Activated naive CD4-positive, alpha-beta T cell treated with anti-CD3 and anti-CD28 coated beads, Interleukin-2, amount 10 ng/mL, durations not matched to agents 7 days and 5 days (primary cell): ENCODE measurements around the gene FKBP10.

ENCODE experiments used
- CTCF ChIA-PET: fragments of 350-600 bp; sonication (Branson Sonifier 250); formaldehyde crosslinking; loops from one replicate; lab custom pipeline; 2021; ENCODE audit warnings: antibody characterized with exemption; lab: Charles Lee
- DNase-seq: peaks from one replicate; pipeline ENCODE4 v3.0.0-alpha.2; 2020
- H3K27ac Mint-ChIP-seq: one replicate; pipeline ENCODE4 v1.8.0; 2021; ENCODE audit warnings: mild to moderate bottlenecking, moderate library complexity, mixed read lengths
- H3K27me3 Mint-ChIP-seq: one replicate; pipeline ENCODE4 v1.8.0; 2021; ENCODE audit warnings: mild to moderate bottlenecking, mixed read lengths
- H3K36me3 Mint-ChIP-seq: one replicate; pipeline ENCODE4 v1.8.0; 2021; ENCODE audit warnings: mixed read lengths
- H3K4me1 Mint-ChIP-seq: one replicate; pipeline ENCODE4 v1.8.0; 2021; ENCODE audit warnings: mixed read lengths
- H3K4me3 Mint-ChIP-seq: one replicate; pipeline ENCODE4 v1.8.0; 2021; ENCODE audit warnings: mild to moderate bottlenecking, moderate library complexity, mixed read lengths
- H3K9me3 Mint-ChIP-seq: one replicate; pipeline ENCODE4 v1.8.0; 2021; ENCODE audit warnings: mixed read lengths

Gene FKBP10, protein sequence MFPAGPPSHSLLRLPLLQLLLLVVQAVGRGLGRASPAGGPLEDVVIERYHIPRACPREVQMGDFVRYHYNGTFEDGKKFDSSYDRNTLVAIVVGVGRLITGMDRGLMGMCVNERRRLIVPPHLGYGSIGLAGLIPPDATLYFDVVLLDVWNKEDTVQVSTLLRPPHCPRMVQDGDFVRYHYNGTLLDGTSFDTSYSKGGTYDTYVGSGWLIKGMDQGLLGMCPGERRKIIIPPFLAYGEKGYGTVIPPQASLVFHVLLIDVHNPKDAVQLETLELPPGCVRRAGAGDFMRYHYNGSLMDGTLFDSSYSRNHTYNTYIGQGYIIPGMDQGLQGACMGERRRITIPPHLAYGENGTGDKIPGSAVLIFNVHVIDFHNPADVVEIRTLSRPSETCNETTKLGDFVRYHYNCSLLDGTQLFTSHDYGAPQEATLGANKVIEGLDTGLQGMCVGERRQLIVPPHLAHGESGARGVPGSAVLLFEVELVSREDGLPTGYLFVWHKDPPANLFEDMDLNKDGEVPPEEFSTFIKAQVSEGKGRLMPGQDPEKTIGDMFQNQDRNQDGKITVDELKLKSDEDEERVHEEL

DNA sequence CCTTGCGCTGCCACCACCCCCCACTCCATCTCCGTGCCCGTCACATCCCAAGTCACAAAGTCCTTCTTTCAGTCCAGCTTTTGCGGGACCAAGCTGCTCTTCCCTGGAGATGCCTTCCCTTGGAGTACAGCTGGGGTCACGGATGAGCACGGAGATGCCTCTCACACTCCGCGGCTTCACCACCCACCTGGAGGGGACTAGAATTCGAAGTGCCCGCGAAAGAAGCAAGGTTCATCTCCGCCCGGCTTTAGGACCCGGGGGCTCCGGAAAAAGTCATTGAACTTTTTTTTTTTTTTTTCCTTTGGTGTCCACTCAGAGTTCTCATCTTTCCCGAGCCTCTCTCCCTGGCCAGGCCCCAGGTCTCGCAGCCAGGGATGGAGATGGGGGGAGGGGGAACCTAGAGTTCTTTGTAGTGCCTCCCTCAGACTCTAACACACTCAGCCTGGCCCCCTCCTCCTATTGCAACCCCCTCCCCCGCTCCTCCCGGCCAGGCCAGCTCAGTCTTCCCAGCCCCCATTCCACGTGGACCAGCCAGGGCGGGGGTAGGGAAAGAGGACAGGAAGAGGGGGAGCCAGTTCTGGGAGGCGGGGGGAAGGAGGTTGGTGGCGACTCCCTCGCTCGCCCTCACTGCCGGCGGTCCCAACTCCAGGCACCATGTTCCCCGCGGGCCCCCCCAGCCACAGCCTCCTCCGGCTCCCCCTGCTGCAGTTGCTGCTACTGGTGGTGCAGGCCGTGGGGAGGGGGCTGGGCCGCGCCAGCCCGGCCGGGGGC lies at the start of gene FKBP10:
Gene FKBP10, plus strand, starts transcription at position 624 of the 771 bp plus-strand sequence. Its CDS starts 31 bp downstream, at position 655.
- DNase-seq = peak; percentile 55
- H3K36me3 Mint-ChIP-seq = no peaks in the 10 kb centered on the region
- CTCF ChIA-PET = interaction anchor here (1.6 kb wide), 1 partner anchor 11 kb away, joined by 4 read pairs; no protein-coding TSS in a partner anchor
- peak within 1 kb of the TSS; percentile 79 for H3K27ac Mint-ChIP-seq
- H3K4me1 Mint-ChIP-seq = peaks cover 17% of the 10 kb centered on the region
- peak within 1 kb of the TSS; percentile 77 for H3K4me3 Mint-ChIP-seq
- H3K27me3 Mint-ChIP-seq = peaks cover 50% of the 10 kb centered on the region
- no peaks in the 10 kb centered on the region for H3K9me3 Mint-ChIP-seq

DNA sequence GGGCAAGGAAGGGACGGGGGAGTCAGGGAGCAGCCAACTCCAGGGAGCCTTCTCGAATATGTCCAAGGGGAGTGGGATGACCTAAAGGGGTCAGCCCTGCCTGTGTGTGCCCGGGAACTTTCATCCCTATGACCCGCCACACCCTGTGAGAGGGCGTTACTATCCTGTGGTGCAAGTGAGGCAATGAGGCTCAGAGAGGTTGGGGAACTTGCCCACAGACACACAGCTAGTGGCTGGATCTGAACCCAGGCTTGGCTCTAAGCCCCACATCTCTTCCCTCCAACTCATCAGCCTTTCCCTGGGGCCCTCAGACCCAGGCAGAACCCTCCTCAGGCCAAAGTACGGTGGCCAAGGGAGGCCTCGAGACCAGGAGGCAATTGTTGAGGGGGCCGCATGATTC lies 49.5 kb upstream of the FKBP10 start:
- Mint-ChIP-seq H3K4me3 (no peak overlapping the region), H3K27me3 (no peaks in the 10 kb centered on the region), H3K4me1 (no peaks in the 10 kb centered on the region), H3K27ac (no peak overlapping the region), H3K9me3 (no peaks in the 10 kb centered on the region), H3K36me3 (no peaks in the 10 kb centered on the region)
- CTCF ChIA-PET = no interaction called here
- DNase-seq = no peak

DNA sequence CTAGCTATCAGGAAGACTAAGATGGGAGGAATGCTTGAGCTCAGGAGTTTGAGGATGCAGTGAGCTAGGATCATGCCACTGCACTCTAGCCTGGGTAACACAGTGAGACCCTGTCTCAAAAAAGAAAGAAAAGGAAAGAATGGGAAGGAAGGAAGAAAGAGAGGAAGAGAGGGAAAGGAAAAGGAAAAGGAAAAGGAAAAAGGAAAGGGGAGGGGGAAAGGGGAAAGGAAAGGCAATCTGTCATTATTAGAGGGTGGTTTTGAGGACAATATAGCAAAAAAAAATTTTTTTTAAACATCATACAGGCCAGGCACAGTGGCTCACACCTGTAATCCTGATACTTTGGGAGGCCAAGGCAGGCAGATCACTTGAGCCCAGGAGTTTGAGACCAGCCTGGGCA lies 46.7 kb upstream of the FKBP10 start:
- Mint-ChIP-seq H3K4me3 (no peak overlapping the region), H3K4me1 (no peaks in the 10 kb centered on the region), H3K27me3 (no peaks in the 10 kb centered on the region), H3K27ac (no peak overlapping the region), H3K9me3 (no peaks in the 10 kb centered on the region), H3K36me3 (no peaks in the 10 kb centered on the region)
- DNase-seq = no peak
- CTCF ChIA-PET = no interaction called here

DNA sequence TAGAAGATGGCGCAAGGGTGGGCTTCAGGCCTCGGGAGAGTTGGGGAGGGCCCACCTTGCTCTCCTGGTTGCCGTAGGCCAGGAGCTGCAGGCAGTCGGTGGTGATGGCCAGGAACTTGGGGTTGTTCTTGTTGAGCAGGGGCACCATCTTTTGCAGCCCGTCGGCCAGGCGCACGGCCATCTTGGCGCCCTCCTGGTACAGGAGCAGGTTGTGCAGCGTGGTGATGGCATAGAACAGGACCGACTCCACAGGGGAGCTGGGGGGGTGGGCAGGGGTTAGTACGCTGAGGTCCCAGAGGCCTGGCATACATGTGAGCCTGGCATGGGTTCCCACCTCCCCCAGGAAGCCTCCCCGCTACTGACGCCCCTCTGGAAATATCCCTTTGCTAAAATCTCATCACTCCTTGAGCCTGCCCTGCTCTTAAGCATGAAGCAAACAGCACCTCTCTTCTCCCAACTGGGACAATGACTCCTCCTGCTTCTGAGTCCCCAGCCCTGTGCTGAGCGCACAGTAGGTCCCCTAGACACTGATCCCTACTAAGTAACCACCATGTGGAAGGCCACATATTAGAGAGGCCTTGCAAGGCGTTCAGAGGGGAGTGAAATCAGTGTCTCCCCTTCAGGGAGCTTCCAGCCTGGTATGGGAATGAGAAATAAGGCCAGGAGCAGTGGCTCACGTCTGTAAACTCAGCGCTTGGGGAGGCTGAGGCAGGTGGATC lies 45.3 kb upstream of the FKBP10 start:
- Mint-ChIP-seq H3K36me3 (no peaks in the 10 kb centered on the region), H3K4me1 (no peaks in the 10 kb centered on the region), H3K9me3 (no peaks in the 10 kb centered on the region), H3K27ac (no peak overlapping the region), H3K4me3 (no peak overlapping the region), H3K27me3 (no peaks in the 10 kb centered on the region)
- CTCF ChIA-PET = no interaction called here
- DNase-seq = no peak

DNA sequence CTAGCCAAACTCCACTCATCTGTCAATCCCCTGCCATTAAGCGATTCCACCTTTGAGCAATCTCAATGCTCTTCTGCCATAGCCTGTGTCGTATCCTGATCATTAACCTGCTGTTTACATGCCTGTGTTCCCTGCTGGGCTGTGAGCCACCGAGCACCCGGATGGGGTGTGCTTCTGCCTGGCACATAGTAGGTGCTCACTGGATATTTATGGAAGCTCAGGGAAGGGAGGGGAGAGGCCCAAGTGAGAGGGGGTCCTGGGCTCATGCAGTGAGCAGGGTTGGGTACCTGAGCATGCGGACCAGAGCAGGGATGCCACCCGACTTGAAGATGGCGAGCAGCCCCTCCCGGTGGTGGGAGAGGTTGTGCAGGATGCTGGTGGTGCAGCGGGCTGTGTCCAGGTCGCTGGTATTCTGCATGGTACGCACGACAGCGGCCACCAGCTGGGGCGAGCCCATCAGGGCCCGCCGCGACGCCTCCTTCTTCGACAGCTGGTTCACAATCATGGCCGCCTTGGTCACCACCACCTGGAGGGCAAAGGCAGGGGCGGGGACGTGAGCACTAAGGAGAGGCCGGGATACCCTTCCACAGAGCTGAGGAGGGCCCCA lies 44.0 kb upstream of the FKBP10 start:
- H3K27ac Mint-ChIP-seq = no peak overlapping the region
- no peak for DNase-seq
- H3K9me3 Mint-ChIP-seq = no peaks in the 10 kb centered on the region
- no peaks in the 10 kb centered on the region for H3K4me1 Mint-ChIP-seq
- no peak overlapping the region for H3K4me3 Mint-ChIP-seq
- CTCF ChIA-PET = no interaction called here
- H3K36me3 Mint-ChIP-seq = no peaks in the 10 kb centered on the region
- H3K27me3 Mint-ChIP-seq = no peaks in the 10 kb centered on the region

DNA sequence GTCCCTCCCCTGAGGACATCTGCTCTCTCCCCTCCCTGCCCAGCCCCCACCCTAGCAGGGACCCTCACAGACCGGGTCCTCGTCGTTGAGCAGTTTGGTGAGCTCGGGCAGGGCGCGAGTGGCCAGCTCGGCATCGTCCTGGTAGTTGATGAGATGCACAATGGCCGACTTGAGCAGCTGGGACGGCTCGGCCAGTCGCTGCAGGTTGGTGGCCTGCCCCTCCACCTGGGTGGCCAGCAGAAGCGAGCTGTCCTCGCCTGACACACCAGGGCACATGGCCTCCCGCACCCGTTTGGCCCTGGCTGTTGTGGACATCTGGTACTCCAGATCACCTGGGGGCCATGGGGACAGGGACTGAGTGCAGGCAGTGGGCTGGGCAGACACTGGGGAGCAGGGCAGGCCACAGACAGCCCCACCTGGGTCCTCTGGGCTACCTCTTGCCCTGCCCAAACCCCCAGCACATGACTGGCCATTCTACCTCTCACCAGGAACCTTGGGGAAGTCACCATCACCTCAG lies 43.4 kb upstream of the FKBP10 start:
- Mint-ChIP-seq H3K36me3 (no peaks in the 10 kb centered on the region), H3K4me1 (no peaks in the 10 kb centered on the region), H3K27me3 (no peaks in the 10 kb centered on the region), H3K4me3 (no peak overlapping the region), H3K9me3 (no peaks in the 10 kb centered on the region), H3K27ac (no peak overlapping the region)
- CTCF ChIA-PET = interaction anchor here (1.3 kb wide), 1 partner anchor 17 kb away, joined by 3 read pairs; the partner anchor contains the start of gene JUP
- no peak for DNase-seq

DNA sequence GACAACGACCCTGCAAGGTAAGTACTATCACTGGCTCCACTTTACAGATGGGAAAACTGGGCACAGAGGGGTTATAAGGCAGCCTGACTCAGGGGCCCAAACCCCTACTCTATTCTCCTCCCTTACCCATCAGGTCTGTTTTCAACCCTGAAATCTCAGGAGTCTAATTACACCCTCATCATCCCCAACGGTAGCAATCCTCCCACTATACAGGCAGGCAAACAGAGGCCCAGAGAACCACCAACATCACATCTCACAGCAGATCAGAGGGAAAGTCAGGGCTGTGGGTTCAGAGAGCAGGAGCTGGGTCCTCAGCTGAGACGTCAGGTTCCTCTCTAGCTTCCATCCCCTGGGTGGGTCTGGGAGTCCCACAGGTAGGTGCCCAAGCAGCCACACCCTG lies 42.8 kb upstream of the FKBP10 start:
- no peaks in the 10 kb centered on the region for H3K27me3 Mint-ChIP-seq
- H3K27ac Mint-ChIP-seq = no peak overlapping the region
- DNase-seq = no peak
- CTCF ChIA-PET = interaction anchor here (1.2 to 1.3 kb wide), 2 partner anchors 16 to 194 kb away, joined by 3 read pairs; partner anchors contain the start of gene JUP
- no peaks in the 10 kb centered on the region for H3K9me3 Mint-ChIP-seq
- H3K4me3 Mint-ChIP-seq = no peak overlapping the region
- H3K4me1 Mint-ChIP-seq = no peaks in the 10 kb centered on the region
- no peaks in the 10 kb centered on the region for H3K36me3 Mint-ChIP-seq

DNA sequence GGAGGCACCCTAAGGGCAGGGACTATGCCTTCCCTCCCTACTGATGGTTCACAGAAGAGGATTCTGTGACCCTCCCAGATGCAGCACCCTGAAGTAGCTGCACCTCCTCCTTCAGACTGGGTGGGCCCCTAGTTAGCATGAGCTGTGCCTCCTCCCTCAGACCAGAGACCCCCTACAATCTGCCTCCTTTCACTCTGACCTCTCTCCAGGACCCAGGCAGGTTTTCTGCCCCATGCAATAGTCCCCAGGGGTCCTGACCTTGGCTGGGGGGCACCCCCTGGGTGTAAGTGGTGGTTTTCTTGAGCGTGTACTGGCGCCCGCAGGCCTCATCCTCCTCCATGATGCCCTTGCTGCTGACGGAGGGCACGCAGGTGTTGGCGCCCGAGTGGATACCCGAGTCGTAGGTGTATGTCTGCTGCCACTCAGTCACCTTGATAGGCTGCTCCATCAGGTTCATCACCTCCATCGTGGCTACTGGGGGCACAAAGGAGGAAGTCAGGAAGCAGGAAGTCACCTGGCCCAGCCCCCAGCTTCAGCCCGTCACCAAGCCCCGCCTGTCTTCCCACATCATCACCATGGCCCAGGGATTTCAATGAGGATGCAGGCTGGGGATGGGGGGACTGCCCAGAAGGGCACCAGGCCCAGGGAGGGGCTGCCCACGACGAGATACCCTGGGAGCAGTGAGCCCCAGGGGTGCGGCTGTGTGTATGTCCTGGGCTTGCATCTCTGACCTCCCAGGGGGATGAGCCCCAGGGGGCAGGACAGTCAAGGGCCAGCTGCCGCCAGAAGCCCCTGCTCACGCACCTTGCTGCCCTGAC lies 41.2 kb upstream of the FKBP10 start:
- Mint-ChIP-seq H3K9me3 (no peaks in the 10 kb centered on the region), H3K27me3 (no peaks in the 10 kb centered on the region), H3K4me3 (no peak overlapping the region), H3K36me3 (no peaks in the 10 kb centered on the region), H3K27ac (no peak overlapping the region), H3K4me1 (no peaks in the 10 kb centered on the region)
- no peak for DNase-seq
- CTCF ChIA-PET = no interaction called here

DNA sequence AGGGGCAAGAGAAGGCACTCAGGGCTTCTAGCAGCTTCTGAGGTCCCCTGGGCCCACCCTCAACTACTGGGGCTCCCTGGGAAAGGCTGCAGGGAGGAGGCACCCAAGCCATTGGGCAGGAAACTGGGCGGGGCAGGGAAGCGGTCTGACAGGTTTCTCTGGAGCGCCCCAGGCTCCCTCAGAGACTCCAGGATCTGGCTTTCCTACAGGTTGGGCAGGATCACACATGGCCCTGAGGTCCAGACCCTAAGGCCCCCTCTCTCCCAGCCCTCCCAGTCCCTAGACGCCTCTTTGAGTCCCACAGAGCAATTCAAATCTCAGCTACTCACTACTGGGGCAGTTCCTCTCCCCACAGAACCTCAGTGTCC lies 40.6 kb upstream of the FKBP10 start:
- no peak overlapping the region for H3K4me3 Mint-ChIP-seq

DNA sequence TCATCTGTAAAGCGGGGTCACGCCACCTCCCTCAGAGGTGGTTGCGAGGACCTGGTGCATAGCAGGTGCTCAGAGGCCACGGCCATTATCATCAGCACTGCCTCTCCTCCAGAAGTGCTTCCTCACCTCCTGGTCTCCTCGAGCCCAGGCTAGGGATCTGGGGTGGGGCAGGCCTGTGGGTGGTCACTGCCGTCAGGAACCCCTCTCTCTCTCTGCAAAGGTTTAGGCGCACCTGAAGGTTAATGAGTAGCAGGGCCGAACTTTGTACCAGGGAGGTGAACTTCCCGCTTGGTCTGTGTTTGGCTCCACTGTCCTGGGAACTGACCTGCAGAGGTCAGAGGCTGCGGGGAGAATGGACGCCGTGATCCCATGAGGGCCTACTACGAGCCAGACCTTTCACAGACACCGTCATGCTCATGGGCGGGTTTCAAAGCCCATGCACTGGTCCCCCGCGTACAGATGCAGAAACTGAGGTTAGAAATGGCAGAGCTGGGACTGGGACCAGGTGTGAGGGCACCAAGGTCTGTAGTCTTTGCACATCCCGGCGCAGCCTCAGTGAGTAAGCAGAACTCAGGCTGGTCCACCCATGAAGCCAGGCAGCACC lies 40.1 kb upstream of the FKBP10 start:
- Mint-ChIP-seq H3K4me1 (no peaks in the 10 kb centered on the region), H3K9me3 (no peaks in the 10 kb centered on the region), H3K4me3 (no peak overlapping the region), H3K36me3 (no peaks in the 10 kb centered on the region), H3K27me3 (peaks cover 7% of the 10 kb centered on the region), H3K27ac (no peak overlapping the region)
- no peak for DNase-seq
- CTCF ChIA-PET = no interaction called here

More for the DNA sequence above, 40.6 kb upstream of the FKBP10 start:
- H3K9me3 Mint-ChIP-seq = no peaks in the 10 kb centered on the region
- H3K36me3 Mint-ChIP-seq = no peaks in the 10 kb centered on the region
- CTCF ChIA-PET = no interaction called here
- peaks cover 3% of the 10 kb centered on the region for H3K27me3 Mint-ChIP-seq
- H3K4me1 Mint-ChIP-seq = no peaks in the 10 kb centered on the region
- DNase-seq = no peak
- H3K27ac Mint-ChIP-seq = no peak overlapping the region

DNA sequence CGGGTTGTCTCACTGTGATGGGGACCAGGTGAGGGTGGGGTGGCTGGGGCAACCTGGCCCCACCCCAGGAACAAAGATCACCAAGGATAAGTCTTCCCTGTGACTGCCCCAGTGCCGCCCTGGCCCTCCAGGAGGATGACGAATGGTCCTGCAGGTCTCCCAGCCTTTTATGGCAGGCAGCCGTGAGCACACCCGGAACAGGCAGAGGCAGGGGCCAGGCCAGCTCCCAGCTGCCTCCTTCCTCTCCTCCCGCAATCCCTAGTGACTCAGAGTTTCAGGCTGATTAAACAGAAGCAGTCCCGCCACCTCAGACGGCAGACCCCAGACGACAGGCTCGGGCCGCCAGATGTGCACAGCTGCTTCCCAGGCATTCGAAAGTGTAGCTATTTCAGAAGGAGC lies 39.6 kb upstream of the FKBP10 start:
- Mint-ChIP-seq H3K9me3 (no peaks in the 10 kb centered on the region), H3K4me1 (no peaks in the 10 kb centered on the region), H3K27ac (no peak overlapping the region), H3K36me3 (no peaks in the 10 kb centered on the region), H3K4me3 (no peak overlapping the region), H3K27me3 (peaks cover 8% of the 10 kb centered on the region)
- CTCF ChIA-PET = no interaction called here
- no peak for DNase-seq

DNA sequence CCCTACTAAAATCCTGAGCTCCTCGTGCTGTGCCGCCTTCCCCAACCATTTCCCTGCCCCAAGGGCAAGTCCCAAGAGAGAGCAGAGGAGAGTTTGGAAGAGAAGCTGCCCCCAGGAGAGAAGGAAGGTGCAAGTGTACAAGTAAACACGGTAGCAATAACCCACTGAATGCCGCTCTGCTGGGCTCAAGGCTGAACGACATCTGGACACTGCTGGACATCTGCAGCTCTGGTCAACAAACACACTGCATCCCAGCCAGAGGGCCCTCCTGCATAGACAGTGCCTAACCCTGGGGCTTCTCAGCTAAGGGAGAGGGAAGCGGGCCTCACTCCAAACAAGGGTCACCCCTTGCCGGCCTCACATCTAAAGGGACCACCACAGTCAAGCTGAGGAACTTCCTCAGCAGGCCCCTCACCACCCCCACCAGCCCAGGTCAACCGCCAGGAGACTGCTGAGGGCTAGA lies 39.0 kb upstream of the FKBP10 start:
- CTCF ChIA-PET = interaction anchor here (0.9 kb wide), 1 partner anchor 28 kb away, joined by 3 read pairs; no protein-coding TSS in a partner anchor
- Mint-ChIP-seq H3K9me3 (no peaks in the 10 kb centered on the region), H3K36me3 (no peaks in the 10 kb centered on the region), H3K27ac (no peak overlapping the region), H3K4me1 (no peaks in the 10 kb centered on the region), H3K4me3 (no peak overlapping the region), H3K27me3 (peaks cover 8% of the 10 kb centered on the region)
- no peak for DNase-seq
